ENCODE measurements around the gene NKTR. TPM values are rescaled to one million over a fixed set of nuclear protein-coding genes. Genes with fewer than 3 reads are reported as not detected.

The NKTR gene
- total and polyA plus RNA-seq, 9 of the 15 experiments (the other 6 are each of a cell fraction or from before 2014, with no cell fraction given) = 19.7 to 123 (median 92.6) TPM

DNA sequence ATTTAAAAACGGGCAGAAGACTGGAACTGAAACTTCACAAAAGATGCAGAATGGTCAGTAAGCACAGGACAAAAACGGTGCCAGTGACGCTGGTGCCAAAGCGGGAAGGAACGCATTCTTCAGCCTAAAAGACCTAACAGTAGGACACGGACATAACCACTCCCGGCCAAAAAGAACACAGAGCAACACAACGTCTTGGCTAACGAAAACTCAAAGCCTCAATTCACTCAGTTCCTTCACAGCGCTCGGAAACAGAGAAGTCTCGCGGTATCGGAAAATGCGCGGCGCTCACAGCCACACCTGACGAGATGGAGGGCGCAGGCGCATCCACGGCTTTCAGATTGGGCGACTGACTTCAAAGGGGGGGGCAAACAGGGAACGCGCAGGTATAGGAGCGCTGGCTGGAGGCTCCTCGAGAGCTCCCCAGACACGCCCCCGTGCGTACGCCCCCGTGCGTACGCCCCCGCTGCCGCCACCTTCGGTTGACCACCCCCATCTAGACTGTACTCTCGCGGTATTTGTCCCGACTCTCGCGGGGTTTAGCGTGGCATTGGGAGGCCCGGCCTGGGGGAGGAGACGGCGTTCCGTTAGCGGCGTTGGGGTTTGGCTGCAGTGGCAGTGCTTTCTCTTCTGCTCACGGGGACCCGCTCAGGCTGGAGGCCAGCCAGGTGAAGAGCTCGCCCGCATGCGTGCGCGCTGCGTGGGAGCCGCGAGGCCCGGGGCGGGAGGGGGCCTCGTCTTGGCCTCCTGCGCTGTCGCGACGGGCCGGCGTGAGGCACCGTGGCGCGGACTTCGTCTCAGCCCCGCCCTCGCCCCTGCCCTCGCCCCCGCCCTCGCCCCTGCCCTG lies at the start of gene NKTR (continued):
- TF ChIP-seq, protein P1, sequence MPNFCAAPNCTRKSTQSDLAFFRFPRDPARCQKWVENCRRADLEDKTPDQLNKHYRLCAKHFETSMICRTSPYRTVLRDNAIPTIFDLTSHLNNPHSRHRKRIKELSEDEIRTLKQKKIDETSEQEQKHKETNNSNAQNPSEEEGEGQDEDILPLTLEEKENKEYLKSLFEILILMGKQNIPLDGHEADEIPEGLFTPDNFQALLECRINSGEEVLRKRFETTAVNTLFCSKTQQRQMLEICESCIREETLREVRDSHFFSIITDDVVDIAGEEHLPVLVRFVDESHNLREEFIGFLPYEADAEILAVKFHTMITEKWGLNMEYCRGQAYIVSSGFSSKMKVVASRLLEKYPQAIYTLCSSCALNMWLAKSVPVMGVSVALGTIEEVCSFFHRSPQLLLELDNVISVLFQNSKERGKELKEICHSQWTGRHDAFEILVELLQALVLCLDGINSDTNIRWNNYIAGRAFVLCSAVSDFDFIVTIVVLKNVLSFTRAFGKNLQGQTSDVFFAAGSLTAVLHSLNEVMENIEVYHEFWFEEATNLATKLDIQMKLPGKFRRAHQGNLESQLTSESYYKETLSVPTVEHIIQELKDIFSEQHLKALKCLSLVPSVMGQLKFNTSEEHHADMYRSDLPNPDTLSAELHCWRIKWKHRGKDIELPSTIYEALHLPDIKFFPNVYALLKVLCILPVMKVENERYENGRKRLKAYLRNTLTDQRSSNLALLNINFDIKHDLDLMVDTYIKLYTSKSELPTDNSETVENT (CRISPR knock-in tag; IDR thresholded peaks at IDR 0.05) = peak; percentile 91; the same call in 1 of the 2 replicates
- no peak for TF ChIP-seq TCFL5 (CRISPR knock-in tag; conservative IDR thresholded peaks at IDR 0.05)
- TF ChIP-seq PPARD (CRISPR knock-in tag; IDR thresholded peaks at IDR 0.05) = no peak
- peak; percentile 93 for TF ChIP-seq NEUROD1 (IDR thresholded peaks at IDR 0.05; ENCODE audit: borderline replicate concordance, low read depth, low read length, partially characterized antibody)
- peak; percentile 96 for TF ChIP-seq ZBED1 (IDR thresholded peaks at IDR 0.05)
- TF ChIP-seq ZNF165 (CRISPR knock-in tag; IDR thresholded peaks at IDR 0.05; ENCODE audit: borderline replicate concordance) = no peak
- TF ChIP-seq HNRNPK (IDR thresholded peaks at IDR 0.05; ENCODE audit: low read depth, low read length, poor library complexity, severe bottlenecking) = peak; percentile 63
- TF ChIP-seq, protein P2, sequence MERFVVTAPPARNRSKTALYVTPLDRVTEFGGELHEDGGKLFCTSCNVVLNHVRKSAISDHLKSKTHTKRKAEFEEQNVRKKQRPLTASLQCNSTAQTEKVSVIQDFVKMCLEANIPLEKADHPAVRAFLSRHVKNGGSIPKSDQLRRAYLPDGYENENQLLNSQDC (CRISPR knock-in tag; IDR thresholded peaks at IDR 0.05) = peak; percentile 47; the same call in 1 of the 2 replicates
- TF ChIP-seq, protein P3, sequence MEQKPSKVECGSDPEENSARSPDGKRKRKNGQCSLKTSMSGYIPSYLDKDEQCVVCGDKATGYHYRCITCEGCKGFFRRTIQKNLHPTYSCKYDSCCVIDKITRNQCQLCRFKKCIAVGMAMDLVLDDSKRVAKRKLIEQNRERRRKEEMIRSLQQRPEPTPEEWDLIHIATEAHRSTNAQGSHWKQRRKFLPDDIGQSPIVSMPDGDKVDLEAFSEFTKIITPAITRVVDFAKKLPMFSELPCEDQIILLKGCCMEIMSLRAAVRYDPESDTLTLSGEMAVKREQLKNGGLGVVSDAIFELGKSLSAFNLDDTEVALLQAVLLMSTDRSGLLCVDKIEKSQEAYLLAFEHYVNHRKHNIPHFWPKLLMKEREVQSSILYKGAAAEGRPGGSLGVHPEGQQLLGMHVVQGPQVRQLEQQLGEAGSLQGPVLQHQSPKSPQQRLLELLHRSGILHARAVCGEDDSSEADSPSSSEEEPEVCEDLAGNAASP (IDR thresholded peaks at IDR 0.05) = no peak
- TF ChIP-seq, protein P4, sequence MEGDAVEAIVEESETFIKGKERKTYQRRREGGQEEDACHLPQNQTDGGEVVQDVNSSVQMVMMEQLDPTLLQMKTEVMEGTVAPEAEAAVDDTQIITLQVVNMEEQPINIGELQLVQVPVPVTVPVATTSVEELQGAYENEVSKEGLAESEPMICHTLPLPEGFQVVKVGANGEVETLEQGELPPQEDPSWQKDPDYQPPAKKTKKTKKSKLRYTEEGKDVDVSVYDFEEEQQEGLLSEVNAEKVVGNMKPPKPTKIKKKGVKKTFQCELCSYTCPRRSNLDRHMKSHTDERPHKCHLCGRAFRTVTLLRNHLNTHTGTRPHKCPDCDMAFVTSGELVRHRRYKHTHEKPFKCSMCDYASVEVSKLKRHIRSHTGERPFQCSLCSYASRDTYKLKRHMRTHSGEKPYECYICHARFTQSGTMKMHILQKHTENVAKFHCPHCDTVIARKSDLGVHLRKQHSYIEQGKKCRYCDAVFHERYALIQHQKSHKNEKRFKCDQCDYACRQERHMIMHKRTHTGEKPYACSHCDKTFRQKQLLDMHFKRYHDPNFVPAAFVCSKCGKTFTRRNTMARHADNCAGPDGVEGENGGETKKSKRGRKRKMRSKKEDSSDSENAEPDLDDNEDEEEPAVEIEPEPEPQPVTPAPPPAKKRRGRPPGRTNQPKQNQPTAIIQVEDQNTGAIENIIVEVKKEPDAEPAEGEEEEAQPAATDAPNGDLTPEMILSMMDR (IDR thresholded peaks at IDR 0.05 in 2 of 3, conservative IDR thresholded peaks at IDR 0.05 in 1 of 3; ENCODE audit: insufficient read depth in 2 of 3, low read depth in 1 of 3, low read length in 3 of 3) = peak in 2 of 3 experiments; percentile 26 to 45; a peak in 2 of 6 replicates
- peak; percentile 76; the same call in 1 of the 2 replicates for TF ChIP-seq OTX1 (CRISPR knock-in tag; IDR thresholded peaks at IDR 0.05)
- no peak for TF ChIP-seq SNIP1 (IDR thresholded peaks at IDR 0.05; ENCODE audit: low read depth)
- TF ChIP-seq ARID2 (IDR thresholded peaks at IDR 0.05) = no peak
- TF ChIP-seq, protein P5, sequence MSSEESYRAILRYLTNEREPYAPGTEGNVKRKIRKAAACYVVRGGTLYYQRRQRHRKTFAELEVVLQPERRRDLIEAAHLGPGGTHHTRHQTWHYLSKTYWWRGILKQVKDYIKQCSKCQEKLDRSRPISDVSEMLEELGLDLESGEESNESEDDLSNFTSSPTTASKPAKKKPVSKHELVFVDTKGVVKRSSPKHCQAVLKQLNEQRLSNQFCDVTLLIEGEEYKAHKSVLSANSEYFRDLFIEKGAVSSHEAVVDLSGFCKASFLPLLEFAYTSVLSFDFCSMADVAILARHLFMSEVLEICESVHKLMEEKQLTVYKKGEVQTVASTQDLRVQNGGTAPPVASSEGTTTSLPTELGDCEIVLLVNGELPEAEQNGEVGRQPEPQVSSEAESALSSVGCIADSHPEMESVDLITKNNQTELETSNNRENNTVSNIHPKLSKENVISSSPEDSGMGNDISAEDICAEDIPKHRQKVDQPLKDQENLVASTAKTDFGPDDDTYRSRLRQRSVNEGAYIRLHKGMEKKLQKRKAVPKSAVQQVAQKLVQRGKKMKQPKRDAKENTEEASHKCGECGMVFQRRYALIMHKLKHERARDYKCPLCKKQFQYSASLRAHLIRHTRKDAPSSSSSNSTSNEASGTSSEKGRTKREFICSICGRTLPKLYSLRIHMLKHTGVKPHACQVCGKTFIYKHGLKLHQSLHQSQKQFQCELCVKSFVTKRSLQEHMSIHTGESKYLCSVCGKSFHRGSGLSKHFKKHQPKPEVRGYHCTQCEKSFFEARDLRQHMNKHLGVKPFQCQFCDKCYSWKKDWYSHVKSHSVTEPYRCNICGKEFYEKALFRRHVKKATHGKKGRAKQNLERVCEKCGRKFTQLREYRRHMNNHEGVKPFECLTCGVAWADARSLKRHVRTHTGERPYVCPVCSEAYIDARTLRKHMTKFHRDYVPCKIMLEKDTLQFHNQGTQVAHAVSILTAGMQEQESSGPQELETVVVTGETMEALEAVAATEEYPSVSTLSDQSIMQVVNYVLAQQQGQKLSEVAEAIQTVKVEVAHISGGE (CRISPR knock-in tag; IDR thresholded peaks at IDR 0.05) = no peak
- peak; percentile 84; the same call in 1 of the 2 replicates for TF ChIP-seq LEF1 (IDR thresholded peaks at IDR 0.05)
- TF ChIP-seq KAT8 (IDR thresholded peaks at IDR 0.05; ENCODE audit: low read depth) = no peak
- TF ChIP-seq RFX1 (IDR thresholded peaks at IDR 0.05) = no peak
- no peak for TF ChIP-seq ZNF3 (CRISPR knock-in tag; IDR thresholded peaks at IDR 0.05)

Measured in K562 (cell line).